ENCODE results near the gene CCDC6. TPM values are rescaled to one million over a fixed set of nuclear protein-coding genes. Genes with fewer than 3 reads are reported as not detected.

The CCDC6 gene
- total and polyA plus RNA-seq, 12 donors, result 4.4 to 22.8 (median 17.0) TPM

GRCh38 chr10:59741583-59741982 lies 164.8 kb downstream of the CCDC6 start:
- DNase-seq, result no peak
- Histone ChIP-seq H3K27ac (no peak overlapping the region), H3K4me1 (no peaks in the 10 kb centered on the region), H3K4me3 (no peak overlapping the region), H3K36me3 (no peaks in the 10 kb centered on the region), H3K27me3 (peaks cover 0 to 1% (median 0%) of the 10 kb centered on the region in 7 donors), H3K9me3 (no peaks in the 10 kb centered on the region)
- no peak for ATAC-seq
- intact Hi-C loops (cut with DNase I), result no loop called here
- TF ChIP-seq CTCF (IDR thresholded peaks at IDR 0.05), result no peak
- WGBS, 2 donors, result 90% methylated on average over 5 of the region's 5 CpGs

- intact Hi-C loops (cut with DNase I), result no loop called here
- no peak for TF ChIP-seq CTCF (IDR thresholded peaks at IDR 0.05)
- Histone ChIP-seq H3K9me3 (no peaks in the 10 kb centered on the region), H3K36me3 (no peaks in the 10 kb centered on the region), H3K4me1 (no peaks in the 10 kb centered on the region), H3K4me3 (no peak overlapping the region), H3K27ac (no peak overlapping the region), H3K27me3 (no peaks in the 10 kb centered on the region)
- no peak for DNase-seq
- ATAC-seq, result no peak
These were observed 165.3 kb downstream of the CCDC6 start for GRCh38 chr10:59741048-59741447.

Other genes starting within 250 kb of the CCDC6 start
- 1 to 10 TPM in 8 of 10 donors, under 1 TPM in 2; 0.20 to 3.3 (median 2.1) TPM for gene SLC16A9, start 196.7 kb downstream of the CCDC6 start, total RNA-seq
- gene SLC16A9, start 196.7 kb downstream of the CCDC6 start, polyA plus RNA-seq, result under 1 TPM; 0.12 to 0.73 TPM
- not detected for gene MRLN, start 153.1 kb downstream of the CCDC6 start, total RNA-seq
- not detected for gene MRLN, start 153.1 kb downstream of the CCDC6 start, polyA plus RNA-seq